ENCODE results near the gene KCTD17.

KCTD17 gene

DNA sequence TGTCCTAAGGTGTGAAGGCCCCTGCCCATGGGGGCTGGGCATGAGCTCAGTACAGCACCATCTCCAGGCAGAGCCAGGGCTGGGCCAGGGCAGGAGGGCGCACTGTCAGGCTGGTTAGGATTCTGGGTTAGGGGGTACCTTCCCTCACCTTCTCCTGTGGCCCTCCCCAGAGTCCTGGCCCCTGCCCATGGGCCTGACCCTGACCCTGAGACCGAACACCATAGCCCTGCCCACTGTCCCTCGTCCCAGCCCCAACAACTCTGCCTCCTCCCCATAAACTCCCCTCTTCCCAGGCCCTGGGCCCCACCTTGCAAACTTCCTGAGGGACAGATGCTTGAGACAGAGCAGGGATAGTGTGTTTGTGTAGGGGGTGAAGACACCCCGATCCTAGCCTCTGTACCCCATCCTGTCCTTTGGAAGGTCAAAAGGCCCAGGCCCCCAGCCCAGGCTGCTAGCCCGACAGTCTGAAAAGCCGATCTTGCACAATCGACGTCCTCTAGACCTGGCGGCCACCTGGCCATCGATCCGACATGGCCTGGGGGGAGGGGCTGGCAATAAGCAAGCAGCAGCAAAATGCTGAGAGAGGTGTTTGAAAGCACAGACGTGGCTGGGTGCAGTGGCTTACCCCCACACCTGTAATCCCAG lies 60.7 kb downstream of the KCTD17 start:
- in situ Hi-C loops (cut with MboI; ENCODE audit: low pct_unique_long_range_greater_than_20kb, low sequenced_read_pairs) = no loop called here
- no peak for DNase-seq
